Measurements from ENCODE around the gene SMPDL3A. TPM values are rescaled to one million over a fixed set of nuclear protein-coding genes. Genes with fewer than 3 reads are reported as not detected.

Gene SMPDL3A
- total and polyA plus RNA-seq, 2 of the 8 experiments (the other 6 are each of a cell fraction or from before 2014, with no cell fraction given): 3.5 to 3.9 TPM

DNA sequence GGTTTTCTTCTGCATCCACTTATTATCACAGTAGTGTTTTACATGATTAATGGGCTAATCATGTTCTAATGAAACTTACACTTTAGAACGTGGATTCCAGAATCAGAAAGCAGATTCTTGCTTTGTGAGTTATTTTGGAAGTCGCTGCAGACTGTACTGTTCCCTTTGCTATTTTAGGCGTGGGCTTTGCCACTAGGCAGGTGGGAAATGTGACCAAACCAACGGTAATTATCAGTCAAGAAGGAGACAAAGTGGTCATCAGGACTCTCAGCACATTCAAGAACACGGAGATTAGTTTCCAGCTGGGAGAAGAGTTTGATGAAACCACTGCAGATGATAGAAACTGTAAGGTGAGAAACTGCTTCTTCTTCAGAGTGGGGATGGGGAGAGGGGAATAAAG is 8.9 kb upstream of the SMPDL3A start:
- no peak for FAIRE-seq

More for the DNA sequence above, 8.9 kb upstream of the SMPDL3A start:
- no peaks in the 10 kb centered on the region for H3K27me3 ChIP-seq (replicated peaks in 1 of 4; ENCODE audit: control insufficient read depth in 3 of 4, extremely low read depth in 1 of 4, insufficient read depth in 3 of 4, low read length in 3 of 4)
- H3K23ac ChIP-seq (ENCODE audit: insufficient read length): no peak overlapping the region
- H3K36me3 ChIP-seq (ENCODE audit: control insufficient read depth in 2 of 4, insufficient read depth in 4 of 4, low read length in 3 of 4): no peaks in the 10 kb centered on the region
- H2BK15ac ChIP-seq (ENCODE audit: low read length): no peak overlapping the region
- H2BK5ac ChIP-seq (ENCODE audit: low read depth, low read length): no peak overlapping the region
- no peak overlapping the region for H3K14ac ChIP-seq (ENCODE audit: insufficient read length)
- no peak overlapping the region for H3K27ac ChIP-seq (ENCODE audit: low read depth, low read length)
- no peak overlapping the region for H3K18ac ChIP-seq (ENCODE audit: extremely low read depth, low read length)
- peak overlapping the region in 1 of 2 experiments; percentile 63; a peak in 2 of 4 replicates for H3K4me2 ChIP-seq (ENCODE audit: insufficient read depth in 1 of 2, low read depth in 2 of 2, low read length in 2 of 2)
- H4K8ac ChIP-seq (ENCODE audit: extremely low read depth, insufficient read depth, low read length): no peak overlapping the region
- no peak overlapping the region for H3K9ac ChIP-seq (replicated peaks in 1 of 4; ENCODE audit: extremely low read depth in 1 of 4, low read depth in 3 of 4, low read length in 3 of 4)
- no peak overlapping the region for H2BK20ac ChIP-seq (ENCODE audit: low read length)
- H3K9me3 ChIP-seq (ENCODE audit: insufficient read depth in 2 of 2, low read depth in 1 of 2, low read length in 1 of 2): no peaks in the 10 kb centered on the region
- CTCF ChIA-PET (ENCODE audit: partially characterized antibody): interaction anchor here (1.1 to 2.2 kb wide), 6 partner anchors 9 to 59 kb away, joined by 3 to 11 read pairs (median 4); no protein-coding TSS in a partner anchor
- no peaks in the 10 kb centered on the region for H4K20me1 ChIP-seq (replicated peaks in 1 of 2; ENCODE audit: control insufficient read depth in 1 of 2, insufficient read depth in 2 of 2, low read length in 2 of 2)
- H3K4me3 ChIP-seq (ENCODE audit: extremely low read depth in 1 of 4, insufficient read depth in 2 of 4, low read depth in 3 of 4, low read length in 4 of 4): peak overlapping the region in 1 of 4 experiments; percentile 47; a peak in 1 of 8 replicates
- no peak overlapping the region for H2BK12ac ChIP-seq (ENCODE audit: low read depth, low read length)
- 58% methylated on average over 5 of the region's 5 CpGs; no CpG with 5 or more reads in 1 of the 2 experiments for WGBS, 2 experiments (ENCODE audit: extremely low coverage in 1 of 2, insufficient coverage in 1 of 2, insufficient read length in 1 of 2, insufficient replicate concordance in 2 of 2, low coverage in 1 of 2, low lambda C conversion rate in 2 of 2, missing lambda C conversion rate in 1 of 2)
- no peaks in the 10 kb centered on the region; the same call in 1 of the 2 replicates for H3K23me2 ChIP-seq (ENCODE audit: low read depth, low read length)
- no peak overlapping the region for H4K5ac ChIP-seq (ENCODE audit: insufficient read length, low read depth, low read length)
- no peak overlapping the region for H2AK5ac ChIP-seq (ENCODE audit: low read depth, low read length)
- no peak overlapping the region for H4K91ac ChIP-seq (replicated peaks; ENCODE audit: insufficient read length, low read length)
- no peaks in the 10 kb centered on the region for H3K79me2 ChIP-seq (ENCODE audit: control insufficient read depth in 1 of 2, insufficient read depth in 2 of 2, low read length in 2 of 2)
- peaks cover 2 to 9% (median 8%) of the 10 kb centered on the region in 4 experiments; a peak in 6 of 7 replicates for H3K4me1 ChIP-seq (replicated peaks in 1 of 4; ENCODE audit: control insufficient read depth in 3 of 4, insufficient read depth in 4 of 4, low read length in 3 of 4)
- POLR2A ChIA-PET (ENCODE audit: partially characterized antibody): interaction anchor here (1.2 to 1.7 kb wide), 2 partner anchors 8 to 9 kb away, joined by 4 to 5 read pairs; partner anchors contain the start of gene SMPDL3A
- no peak overlapping the region for H3K56ac ChIP-seq (replicated peaks; ENCODE audit: insufficient read length, low read depth, low read length)
- TF ChIP-seq EP300 (IDR thresholded peaks at IDR 0.05; ENCODE audit: borderline replicate concordance in 1 of 2, low read depth in 2 of 2, low read length in 2 of 2): no peak
- TF ChIP-seq KDM1A (IDR thresholded peaks at IDR 0.05; ENCODE audit: borderline replicate concordance, low read length): no peak
- no peak for TF ChIP-seq SIX5 (IDR thresholded peaks at IDR 0.05; ENCODE audit: low read depth, low read length)
- no peak for TF ChIP-seq ATF3 (IDR thresholded peaks at IDR 0.05; ENCODE audit: insufficient read depth, low read depth, low read length)
- no peak for TF ChIP-seq SRF (IDR thresholded peaks at IDR 0.05; ENCODE audit: low read depth, low read length)
- no peak for TF ChIP-seq BCL11A (IDR thresholded peaks at IDR 0.05; ENCODE audit: low read depth in 2 of 2, low read length in 2 of 2)
- no peak for TF ChIP-seq POU5F1 (IDR thresholded peaks at IDR 0.05; ENCODE audit: low read depth, low read length)
- TF ChIP-seq TAF1 (IDR thresholded peaks at IDR 0.05; ENCODE audit: low read depth, low read length): no peak
- no peak for TF ChIP-seq SIN3A (conservative IDR thresholded peaks at IDR 0.05 in 1 of 2, IDR thresholded peaks at IDR 0.05 in 1 of 2; ENCODE audit: low read depth in 1 of 2, low read length in 2 of 2)
- no peak for TF ChIP-seq ASH2L (IDR thresholded peaks at IDR 0.05; ENCODE audit: low read length)
- no peak for TF ChIP-seq RNF2 (IDR thresholded peaks at IDR 0.05; ENCODE audit: borderline replicate concordance, low read depth, low read length, missing control alignments, poor library complexity, severe bottlenecking)
- H3K79me1 ChIP-seq (ENCODE audit: low read depth, low read length): no peaks in the 10 kb centered on the region
- H2AFZ ChIP-seq (ENCODE audit: low read length): no peak overlapping the region
- DNase-seq (ENCODE audit: low read depth in 1 of 2, low spot score in 2 of 2): no peak
- H3K4ac ChIP-seq (replicated peaks; ENCODE audit: insufficient read length, low read depth, low read length): no peak overlapping the region
- no peak overlapping the region for H2BK120ac ChIP-seq (replicated peaks; ENCODE audit: low read depth, low read length)

Data from H1 (cell line).